WTC11 (cell line): ENCODE results near the gene EPO.

ENCODE experiments used
- ATF6 ChIP-seq: sonication (generic); formaldehyde crosslinking; IDR thresholded peaks from 2 replicates; pipeline ENCODE4 v1.8.1; 2023; ENCODE audit warnings: mild to moderate bottlenecking, missing genetic modification reagents
- CREB1 ChIP-seq: sonication (generic); formaldehyde crosslinking; IDR thresholded peaks from 2 replicates; pipeline ENCODE4 v1.8.0; 2023; ENCODE audit warnings: mild to moderate bottlenecking, missing genetic modification reagents
- CTCF ChIP-seq: fragments of 200-600 bp; IDR thresholded peaks from 2 replicates; pipeline ENCODE4 v1.8.0; 2022; ENCODE audit warnings: antibody characterized with exemption
- ESRRA ChIP-seq: sonication (generic); formaldehyde crosslinking; IDR thresholded peaks from 2 replicates; pipeline ENCODE4 v1.8.1; 2022; ENCODE audit warnings: mild to moderate bottlenecking, missing genetic modification reagents, borderline replicate concordance
- GRHL2 ChIP-seq: fragments of 250-450 bp; sonication (Bioruptor Pico); IDR thresholded peaks from 2 replicates; pipeline ENCODE4 v1.8.0; 2022; ENCODE audit warnings: mild to moderate bottlenecking, moderate library complexity; ENCODE audit not compliant: insufficient replicate concordance, severe bottlenecking
- PRRX2 ChIP-seq: fragments of 250-450 bp; sonication (Bioruptor Pico); IDR thresholded peaks from 2 replicates; pipeline ENCODE4 v1.8.0; 2021; ENCODE audit warnings: mild to moderate bottlenecking
- RORB ChIP-seq: fragments of 250-450 bp; sonication (Bioruptor Pico); IDR thresholded peaks from 2 replicates; pipeline ENCODE4 v1.9.0; 2021; ENCODE audit warnings: mild to moderate bottlenecking
- SP1 ChIP-seq: sonication (generic); formaldehyde crosslinking; conservative IDR thresholded peaks from 2 replicates; pipeline ENCODE4 v1.8.1; 2022; ENCODE audit warnings: missing genetic modification reagents
- STAT6 ChIP-seq: sonication (generic); formaldehyde crosslinking; conservative IDR thresholded peaks from 2 replicates; pipeline ENCODE4 v1.8.1; 2023; ENCODE audit warnings: mild to moderate bottlenecking, low read depth, missing genetic modification reagents, moderate library complexity

GRCh38 chr7:100719523-100720278 is 567 bp upstream of the EPO start:
- no peak for TF ChIP-seq GRHL2 (CRISPR knock-in tag)
- TF ChIP-seq CTCF, result no peak
- no peak for TF ChIP-seq SP1 (CRISPR knock-in tag)
- no peak for TF ChIP-seq PRRX2
- no peak for TF ChIP-seq RORB
- TF ChIP-seq STAT6 (CRISPR knock-in tag), result no peak
- no peak for TF ChIP-seq CREB1
- TF ChIP-seq ESRRA, result no peak
- TF ChIP-seq ATF6 (CRISPR knock-in tag), result no peak
